HG03135 (cell line): ENCODE results near the gene ANO2.

ENCODE experiments used
- ATAC-seq: cut with Tn5 transposase; IDR thresholded peaks from one replicate; pipeline ENCODE4 v1.9.1; 2021; ENCODE audit warnings: mild to moderate bottlenecking, moderate library complexity; ENCODE audit not compliant: unreplicated experiment

ANO2 gene

GRCh38 chr12:5783289-5783920 lies 161.7 kb downstream of the ANO2 start:
- ATAC-seq, result no peak

GRCh38 chr12:5780536-5780935 lies 164.5 kb downstream of the ANO2 start:
- no peak for ATAC-seq

GRCh38 chr12:5779401-5779800 lies 165.7 kb downstream of the ANO2 start:
- ATAC-seq, result no peak

- ATAC-seq, result no peak
Observed at GRCh38 chr12:5778821-5779220, 166.2 kb downstream of the ANO2 start.

GRCh38 chr12:5777451-5777850 lies 167.6 kb downstream of the ANO2 start:
- no peak for ATAC-seq

GRCh38 chr12:5776091-5776490 lies 169.0 kb downstream of the ANO2 start:
- ATAC-seq, result no peak

GRCh38 chr12:5773550-5773949 lies 171.5 kb downstream of the ANO2 start:
- ATAC-seq, result no peak

GRCh38 chr12:5771756-5772155 lies 173.3 kb downstream of the ANO2 start:
- no peak for ATAC-seq

- ATAC-seq, result no peak
Observed at GRCh38 chr12:5770727-5771126, 174.3 kb downstream of the ANO2 start.

GRCh38 chr12:5768581-5769196 lies 176.4 kb downstream of the ANO2 start:
- no peak for ATAC-seq

- no peak for ATAC-seq
Observed at GRCh38 chr12:5768171-5768570, 176.9 kb downstream of the ANO2 start.

- no peak for ATAC-seq
Observed at GRCh38 chr12:5758347-5758746, 186.7 kb downstream of the ANO2 start.

GRCh38 chr12:5756338-5756842 lies 188.7 kb downstream of the ANO2 start:
- ATAC-seq, result no peak

- ATAC-seq, result no peak
Observed at GRCh38 chr12:5748027-5748426, 197.0 kb downstream of the ANO2 start.

GRCh38 chr12:5746917-5747316 lies 198.1 kb downstream of the ANO2 start:
- no peak for ATAC-seq

- no peak for ATAC-seq
Observed at GRCh38 chr12:5746036-5746908, 198.8 kb downstream of the ANO2 start.

- ATAC-seq, result no peak
Observed at GRCh38 chr12:5745251-5745888, 199.7 kb downstream of the ANO2 start.

GRCh38 chr12:5742258-5742657 lies 202.8 kb downstream of the ANO2 start:
- ATAC-seq, result no peak

- ATAC-seq, result no peak
Observed at GRCh38 chr12:5739917-5740316, 205.1 kb downstream of the ANO2 start.

- no peak for ATAC-seq
Observed at GRCh38 chr12:5737778-5738177, 207.3 kb downstream of the ANO2 start.

GRCh38 chr12:5736527-5736926 lies 208.5 kb downstream of the ANO2 start:
- ATAC-seq, result no peak
